ENCODE data around the gene ELK4. TPM values are rescaled to one million over a fixed set of nuclear protein-coding genes. Genes with fewer than 3 reads are reported as not detected.

ELK4 gene
- total RNA-seq, 1 experiment from 2014 or later, result 31.2 TPM

GRCh38 chr1:205600085-205600484 is 31.7 kb downstream of the ELK4 start:
- Histone ChIP-seq H4K20me1 (ENCODE audit: control insufficient read depth, insufficient read depth, insufficient read length) (no peaks in the 10 kb centered on the region), H3K9me3 (ENCODE audit: control insufficient read depth, low read depth, low read length) (no peaks in the 10 kb centered on the region), H3K4me1 (ENCODE audit: insufficient read depth, low read length) (no peaks in the 10 kb centered on the region), H3K27ac (ENCODE audit: insufficient read length, low read depth, low read length) (no peak overlapping the region), H4K8ac (replicated peaks; ENCODE audit: insufficient read length, low read depth, low read length) (no peak overlapping the region), H2BK15ac (ENCODE audit: low read depth, low read length) (no peak overlapping the region), H2BK12ac (ENCODE audit: insufficient read length, low read depth, low read length) (no peak overlapping the region), H2BK5ac (ENCODE audit: insufficient read length, low read length) (no peak overlapping the region), H3K23me2 (ENCODE audit: insufficient read length, low read depth, low read length, poor library complexity, severe bottlenecking) (no peaks in the 10 kb centered on the region), H4K5ac (ENCODE audit: insufficient read length, low read depth, low read length) (no peak overlapping the region), H3K4me2 (ENCODE audit: insufficient read depth, insufficient read length, low read length) (no peak overlapping the region), H3K9ac (ENCODE audit: extremely low read depth, insufficient read length, low read length) (no peak overlapping the region), H3K79me1 (ENCODE audit: insufficient read depth, low read depth, low read length, poor library complexity, severe bottlenecking) (no peaks in the 10 kb centered on the region), H3K56ac (ENCODE audit: insufficient read length, low read depth, low read length) (no peak overlapping the region), H3K18ac (ENCODE audit: insufficient read length, low read depth, low read length) (no peak overlapping the region), H3K4ac (ENCODE audit: low read depth, low read length) (no peak overlapping the region), H3T11ph (ENCODE audit: low read length) (no peak overlapping the region), H2AK5ac (ENCODE audit: insufficient read length, low read length) (no peak overlapping the region), H4K91ac (ENCODE audit: insufficient read length, low read depth, low read length) (no peak overlapping the region), H2BK120ac (ENCODE audit: low read depth, low read length, poor library complexity, severe bottlenecking) (no peak overlapping the region), H2AFZ (ENCODE audit: low read length) (no peak overlapping the region), H2BK20ac (ENCODE audit: low read depth, low read length, poor library complexity, severe bottlenecking) (no peak overlapping the region), H3K14ac (ENCODE audit: insufficient read depth, low read length) (no peak overlapping the region), H3K23ac (ENCODE audit: insufficient read length, low read depth, low read length) (no peak overlapping the region), H3K79me2 (ENCODE audit: insufficient read depth, low read length) (no peaks in the 10 kb centered on the region), H3K27me3 (ENCODE audit: insufficient read depth, low read length) (no peaks in the 10 kb centered on the region; the same call in 1 of the 2 replicates)
- peaks cover 10 to 25% (median 15%) of the 10 kb centered on the region in 3 experiments; a peak in 6 of 7 replicates for H3K36me3 Mint-ChIP-seq (ENCODE audit: insufficient read depth in 1 of 3, low read depth in 3 of 3)
- H3K27me3 Mint-ChIP-seq (ENCODE audit: low read depth), result no peaks in the 10 kb centered on the region
- no peak for DNase-seq
- no peak; the same call in 2 of the 3 replicates for TF ChIP-seq CTCF (conservative IDR thresholded peaks at IDR 0.05)
- no peak overlapping the region for H3K4me3 Mint-ChIP-seq
- WGBS (ENCODE audit: extremely low coverage, insufficient read length, low lambda C conversion rate), result no CpG with 5 or more reads among the region's 1 CpG
- peaks cover 3 to 6% of the 10 kb centered on the region in 2 experiments for H3K4me1 Mint-ChIP-seq
- no peaks in the 10 kb centered on the region; a peak in 1 of 5 replicates for H3K9me3 Mint-ChIP-seq
- H3K27ac Mint-ChIP-seq, result 0 out of 7 replicates have a peak overlapping the region, but pooled peaks of 1 of the 3 experiments have one; percentile 21
